Mucosa of gallbladder (tissue), 1 donor: ENCODE measurements around the gene RHCG. TPM values are rescaled to one million over a fixed set of nuclear protein-coding genes. Genes with fewer than 3 reads are reported as not detected.

Experiments
- DNase-seq: peaks from one replicate; pipeline ENCODE4 v3.0.0-alpha.2; 2020; ENCODE audit warnings: low spot score
- total RNA-seq: library from RNA; stranded (reverse); gene quantifications from one replicate; pipeline ENCODE4 v1.2.1, GENCODE V29; 2021
- donor health status: DM: no; HTN: no; CAD: no.

The RHCG gene
- not detected for total RNA-seq

DNA sequence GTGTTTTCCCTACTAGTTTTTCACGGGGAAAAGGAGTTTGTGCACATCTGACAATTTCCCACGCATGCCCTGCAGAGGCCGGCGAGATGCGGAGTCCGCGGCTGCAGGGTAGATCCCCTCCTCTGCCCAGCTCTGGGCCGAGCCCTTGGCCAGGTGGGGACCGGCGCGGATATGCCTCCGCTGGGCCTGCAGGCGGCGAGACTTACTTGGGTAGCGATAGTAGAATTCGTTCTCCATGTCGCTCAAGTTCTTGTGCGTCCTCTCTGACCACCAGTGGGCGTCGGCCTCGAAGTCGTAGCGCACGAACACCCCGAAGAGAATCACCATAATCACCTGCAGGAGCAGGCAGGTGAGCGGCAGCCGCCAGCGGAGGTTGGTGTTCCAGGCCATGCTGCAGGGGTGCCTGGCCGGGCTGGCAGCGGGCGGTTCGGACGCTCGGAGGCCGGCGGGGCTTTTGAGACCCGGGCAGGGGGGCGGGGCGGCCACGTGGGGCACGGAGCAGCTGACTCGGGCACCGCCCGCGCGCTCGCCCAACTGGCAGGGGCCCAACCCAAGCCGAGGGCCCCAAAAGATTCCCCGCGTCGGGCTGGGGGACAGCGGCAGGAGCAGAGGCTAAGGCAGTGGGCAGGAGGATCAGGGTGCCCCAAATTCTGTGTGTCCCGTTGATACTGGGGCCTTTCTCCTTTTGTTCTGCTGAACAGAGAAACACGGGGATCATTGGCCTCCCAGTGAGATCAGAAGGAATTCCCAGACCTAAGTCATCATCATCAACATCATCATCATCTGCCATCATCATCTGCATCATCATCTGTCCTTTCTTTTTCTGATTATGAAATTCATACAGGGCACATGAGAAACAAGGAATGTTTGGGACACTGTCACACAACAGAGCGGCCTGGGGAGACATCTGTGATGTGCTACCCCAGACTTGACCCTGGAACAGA is at the start of gene RHCG:
Gene RHCG, minus strand, starts transcription at position 429 of the 944 bp plus-strand sequence. Its CDS starts 39 bp downstream, at position 390.
- DNase-seq, result no peak

DNA sequence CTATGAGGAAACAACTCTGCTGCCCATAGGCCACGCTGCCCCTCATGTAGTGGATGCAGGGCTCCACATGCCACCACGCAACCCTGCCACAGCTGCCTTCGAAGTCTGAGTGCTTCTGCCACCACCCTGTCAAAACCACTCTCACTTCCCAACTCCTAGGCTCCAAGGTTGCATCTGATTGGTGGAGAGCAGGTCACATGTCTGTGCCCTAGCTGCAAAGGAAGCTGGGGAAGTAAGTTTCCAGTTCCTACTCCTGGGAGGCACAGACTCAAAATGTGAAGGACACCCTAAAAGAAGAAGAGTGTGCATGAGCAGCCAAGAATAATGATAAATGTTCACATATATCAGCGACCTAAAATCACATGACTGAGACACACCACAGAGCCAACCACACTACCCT is 47.0 kb upstream of the RHCG start:
- no peak for DNase-seq

DNA sequence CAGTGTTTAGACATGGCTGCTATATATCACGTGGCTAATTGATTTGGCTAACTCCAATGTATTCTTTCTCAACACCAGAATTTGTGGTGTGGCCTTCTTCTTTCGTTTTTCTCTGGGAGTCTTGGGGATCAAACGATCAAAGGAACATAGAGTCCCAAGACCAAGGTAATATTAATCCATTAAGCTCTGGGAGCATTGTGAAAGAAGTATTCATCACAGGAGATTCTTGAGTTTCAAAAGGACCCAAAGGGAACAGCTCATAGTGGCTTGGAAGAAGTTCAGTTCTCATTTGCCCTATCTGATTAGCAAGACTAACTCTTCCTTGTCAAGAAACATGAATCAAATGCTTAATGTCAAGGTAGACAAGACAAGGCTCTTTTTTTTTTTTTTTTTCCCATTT is 46.0 kb upstream of the RHCG start:
- DNase-seq, result no peak

DNA sequence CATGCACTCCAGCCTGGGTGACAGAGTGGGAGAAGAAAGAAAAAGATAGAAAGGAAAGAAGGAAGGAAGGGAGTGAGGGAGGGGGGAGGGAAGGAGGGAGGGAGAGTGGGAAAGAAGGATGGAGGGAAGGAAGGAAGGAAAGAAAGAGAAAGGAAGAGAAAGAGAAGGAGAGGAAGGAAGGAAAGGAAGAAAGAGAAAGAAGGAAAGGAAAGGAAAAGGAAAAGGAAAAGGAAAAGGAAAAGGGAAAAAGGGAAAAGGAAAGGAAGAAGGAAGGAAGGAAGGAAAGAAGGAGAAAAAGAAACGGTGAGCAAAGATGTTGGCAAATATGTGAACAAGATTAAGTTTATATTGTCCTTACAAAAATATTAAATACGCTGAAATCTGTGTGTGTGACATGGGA is 42.6 kb upstream of the RHCG start:
- DNase-seq, result no peak

DNA sequence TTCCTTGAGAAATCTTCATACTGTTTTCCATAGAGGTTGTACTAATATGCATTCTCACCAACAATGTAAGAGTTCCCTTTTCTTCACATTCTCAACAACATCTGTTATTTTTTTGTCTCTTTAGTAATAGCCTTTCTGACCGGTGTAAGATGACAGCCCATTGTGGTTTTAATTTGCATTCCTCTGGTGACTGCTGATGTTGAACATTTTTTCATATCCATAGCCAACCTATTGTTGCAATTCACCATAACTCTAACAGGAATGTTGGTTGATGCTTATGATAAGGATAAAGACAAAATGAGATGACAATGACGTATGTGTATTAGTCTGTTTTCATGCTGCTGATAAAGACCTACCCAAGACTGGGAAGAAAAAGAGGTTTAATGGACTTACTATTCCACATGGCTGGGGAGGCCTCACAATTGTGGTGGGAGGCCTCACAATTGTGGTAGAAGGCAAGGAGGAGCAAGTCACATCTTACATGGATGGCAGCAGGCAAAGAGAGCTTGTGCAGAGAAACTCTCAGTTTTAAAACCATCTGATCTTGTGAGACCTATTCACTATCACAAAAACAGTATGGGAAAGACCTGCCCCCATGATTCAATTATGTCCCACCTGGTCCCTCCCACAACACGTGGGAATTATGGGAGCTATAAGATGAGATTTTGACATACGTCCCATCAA is 37.6 kb upstream of the RHCG start:
- no peak for DNase-seq

DNA sequence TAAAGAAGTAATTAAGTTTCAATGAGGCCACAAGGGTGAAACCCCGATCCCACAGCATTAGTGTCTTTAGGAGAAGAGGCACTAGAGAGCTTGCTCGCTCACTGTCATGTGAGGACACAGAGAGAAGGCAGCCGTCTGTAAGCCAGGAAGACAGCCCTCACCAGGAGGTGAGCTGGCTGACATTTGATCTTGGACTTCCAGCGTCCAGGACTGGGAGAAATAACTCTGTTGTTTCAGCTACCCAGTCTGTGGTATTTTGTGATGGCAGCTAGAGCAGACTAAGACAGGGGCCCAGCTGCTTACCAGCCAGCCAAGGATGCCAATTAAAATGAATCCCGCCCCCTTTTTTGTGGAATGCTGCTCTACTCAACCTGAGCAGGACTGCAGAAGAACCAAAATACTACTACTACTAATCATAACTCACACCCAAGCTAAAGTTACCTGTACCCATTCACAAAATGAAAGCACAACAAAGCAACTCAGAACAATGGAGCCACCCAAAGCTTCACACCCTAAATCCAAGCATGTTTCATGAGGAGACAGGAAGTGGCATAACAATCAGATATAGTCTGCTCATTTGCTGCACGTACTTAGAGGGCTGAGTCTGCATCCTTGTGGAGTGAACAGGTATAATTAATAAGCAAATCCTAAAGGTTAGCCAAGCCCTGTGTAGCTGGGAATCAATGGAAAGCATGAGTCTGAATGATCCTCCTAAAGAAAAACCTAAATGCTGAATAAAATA is 35.6 kb upstream of the RHCG start:
- DNase-seq, result no peak

DNA sequence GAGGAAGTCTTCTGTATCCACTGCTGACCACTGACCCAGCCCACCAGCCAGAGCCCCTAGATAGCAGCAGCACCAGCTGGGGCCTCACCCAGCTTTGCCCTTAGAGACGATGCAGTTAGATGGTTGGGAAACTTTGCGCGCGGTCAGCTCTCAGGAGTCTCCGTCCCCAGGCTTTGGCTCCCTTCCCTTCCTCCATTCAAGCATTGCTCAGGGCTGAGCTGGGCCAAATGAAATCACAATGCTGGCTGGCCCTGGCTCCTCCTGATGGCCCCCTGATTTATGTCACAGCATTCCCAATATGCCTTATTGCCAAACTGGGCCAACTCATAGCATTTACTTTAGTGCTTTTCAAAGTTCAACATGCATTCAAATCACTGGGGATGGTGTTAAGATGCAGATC is 34.6 kb upstream of the RHCG start:
- DNase-seq, result no peak

DNA sequence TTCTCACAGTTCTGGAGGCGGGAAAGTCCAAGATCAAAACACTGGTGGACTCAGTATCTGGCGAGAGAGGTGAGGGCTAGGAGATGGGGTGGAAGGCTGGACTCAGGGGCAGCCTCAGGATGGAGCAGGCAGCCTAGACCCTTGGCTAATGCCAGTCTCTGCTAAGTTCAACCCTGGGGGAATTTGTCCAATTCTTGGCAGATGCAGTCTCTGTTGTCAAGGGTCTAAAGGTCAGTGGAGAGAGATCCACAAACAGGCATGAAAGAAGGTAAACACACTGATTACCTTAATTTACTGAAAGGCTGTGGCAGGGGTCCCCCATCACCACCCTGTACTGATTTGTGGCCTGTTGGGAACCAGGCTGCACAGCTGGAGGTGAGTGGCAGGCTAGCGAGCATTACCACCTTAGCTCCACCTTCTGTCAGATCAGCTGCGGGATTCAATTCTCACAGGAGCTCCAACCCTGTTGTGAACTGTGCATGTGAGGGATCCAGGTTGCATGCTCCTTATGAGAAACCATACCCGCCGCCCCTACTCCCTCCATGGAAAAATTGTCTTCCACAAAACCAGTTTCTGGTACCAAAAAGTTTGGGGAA is 32.5 kb upstream of the RHCG start:
- no peak for DNase-seq

DNA sequence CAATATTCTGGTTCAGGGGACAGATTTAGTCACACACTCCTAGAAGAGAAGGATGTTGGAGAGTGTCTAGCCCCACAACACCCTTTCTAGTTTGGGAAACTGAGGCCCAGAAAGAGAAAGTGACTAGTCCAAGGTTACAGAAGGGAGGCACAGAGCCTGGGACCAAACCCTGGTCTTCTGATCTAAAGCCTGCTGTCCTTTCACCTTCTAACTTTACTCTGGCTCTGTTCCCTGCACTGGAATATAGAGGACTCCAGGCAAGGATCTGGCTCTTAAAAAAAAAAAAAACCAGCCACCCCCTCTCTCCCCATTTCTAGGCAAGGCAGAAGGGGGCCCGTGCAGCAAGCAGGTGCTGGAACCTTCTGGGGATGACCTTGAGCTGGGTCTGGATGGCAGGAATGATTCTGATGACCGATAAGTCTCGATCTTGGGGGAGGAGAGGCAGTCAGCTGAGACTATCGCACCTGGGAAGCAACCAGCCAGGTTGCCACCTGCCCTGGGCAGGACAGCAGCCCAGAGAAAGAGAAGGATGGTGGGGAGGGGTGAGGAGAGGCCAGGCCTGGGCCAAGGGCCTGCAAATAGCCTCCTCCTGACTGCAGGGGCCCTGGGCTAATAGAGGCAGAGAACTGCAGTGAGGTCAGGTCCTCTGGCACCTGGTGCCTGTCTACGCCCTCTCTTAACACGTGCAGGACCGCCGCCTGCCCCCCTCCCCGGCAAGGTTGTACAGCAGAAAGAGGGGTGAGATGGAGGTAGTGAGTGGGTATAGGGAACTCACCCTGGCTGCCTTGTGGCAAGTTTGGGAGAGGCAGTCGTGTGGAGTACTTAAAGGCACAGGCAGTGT is 30.4 kb upstream of the RHCG start:
- no peak for DNase-seq

DNA sequence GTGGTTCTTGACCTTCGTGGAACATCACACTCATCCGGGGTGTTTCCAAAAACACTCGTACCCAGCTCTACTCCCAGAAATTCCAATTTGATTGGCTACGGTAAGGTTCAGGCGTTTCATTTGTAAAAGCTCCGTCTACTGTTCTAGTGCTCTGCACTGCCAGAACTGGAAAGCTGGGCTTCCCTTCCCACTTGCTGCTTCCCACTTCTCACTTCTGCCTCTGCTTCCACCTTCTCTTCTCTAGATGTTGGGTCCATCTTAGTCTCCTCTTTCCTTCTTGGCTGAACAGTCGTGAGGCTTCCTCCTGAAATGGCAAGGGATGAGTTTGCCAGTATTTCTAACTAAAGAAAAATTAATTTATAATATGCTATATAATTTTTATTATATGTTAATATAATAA is 29.8 kb upstream of the RHCG start:
- no peak for DNase-seq

DNA sequence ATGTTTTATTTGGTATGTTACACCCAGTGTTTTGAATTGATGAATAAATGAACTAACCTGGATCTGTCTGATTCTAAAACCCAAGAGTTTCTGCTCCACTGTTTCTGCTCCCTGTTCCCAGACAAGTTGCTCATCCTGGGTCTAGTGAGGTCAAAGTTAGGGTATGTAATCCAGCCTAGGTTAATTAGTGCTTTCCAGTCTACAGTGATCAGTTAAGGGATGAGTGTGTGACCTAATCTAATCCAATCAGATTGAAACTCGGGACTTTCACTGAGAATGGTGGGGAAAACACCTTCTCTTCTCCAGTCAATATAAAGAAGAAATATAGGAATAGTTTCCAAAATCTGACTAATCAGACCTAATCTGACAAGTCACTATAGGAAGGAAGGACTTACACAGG is 27.8 kb upstream of the RHCG start:
- no peak for DNase-seq

DNA sequence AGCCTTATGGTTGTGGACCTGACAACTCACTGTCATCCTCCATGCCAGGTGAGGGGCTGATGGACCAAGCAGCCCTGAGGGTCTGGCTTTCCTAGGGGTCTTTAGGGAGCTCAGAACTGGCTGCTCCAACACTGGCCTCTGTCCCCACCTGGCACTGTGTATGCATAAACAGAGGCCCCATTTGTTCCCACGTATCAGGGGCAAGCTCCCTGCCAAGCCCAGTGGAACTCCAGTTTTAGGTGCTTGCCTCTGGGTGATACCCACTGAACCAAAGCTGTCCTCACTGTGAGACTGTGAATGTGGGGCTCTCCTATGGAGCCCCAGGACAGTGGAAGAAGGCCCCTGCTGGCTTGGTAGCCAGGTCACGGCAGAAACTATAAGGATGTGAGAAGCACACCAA is 26.7 kb upstream of the RHCG start:
- DNase-seq, result no peak

DNA sequence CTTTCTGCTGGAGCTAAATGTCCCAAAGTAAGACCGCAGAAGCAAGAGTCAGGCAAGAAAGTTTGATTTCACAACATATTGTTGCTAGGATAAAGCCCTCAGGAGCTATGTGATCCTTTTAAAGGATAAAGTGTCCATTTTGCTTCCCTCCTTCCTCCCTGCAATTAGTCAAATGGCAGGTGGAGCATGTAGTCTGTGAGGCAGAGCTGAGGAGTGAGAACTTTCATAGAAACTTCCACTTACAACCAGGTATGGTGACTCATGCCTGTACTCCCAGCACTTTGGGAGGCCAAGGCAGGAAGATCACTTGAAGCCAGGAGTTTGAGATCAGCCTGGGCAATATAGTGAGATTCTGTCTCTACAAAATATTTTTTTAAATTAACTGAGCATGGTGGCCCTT is 25.2 kb upstream of the RHCG start:
- DNase-seq, result no peak

DNA sequence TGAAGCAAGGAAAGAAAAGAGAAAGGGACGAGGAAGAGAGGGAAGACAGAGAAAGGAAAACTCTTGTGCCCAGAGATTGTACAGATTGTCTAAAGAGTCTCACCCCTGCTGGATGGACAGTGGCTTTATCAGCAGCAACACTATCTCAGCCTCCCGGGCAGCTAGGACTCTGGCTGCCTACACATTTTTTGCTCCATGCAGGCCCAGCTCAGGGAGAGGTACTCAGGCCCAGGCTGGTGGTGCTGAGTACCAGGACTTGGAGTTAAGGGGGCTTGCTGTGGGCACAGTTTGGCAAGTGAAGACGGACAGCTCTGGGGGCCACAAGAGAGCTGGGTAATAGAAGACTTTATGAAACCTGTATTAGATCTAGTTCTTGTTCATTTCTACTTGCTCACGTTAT is 19.1 kb upstream of the RHCG start:
- no peak for DNase-seq

DNA sequence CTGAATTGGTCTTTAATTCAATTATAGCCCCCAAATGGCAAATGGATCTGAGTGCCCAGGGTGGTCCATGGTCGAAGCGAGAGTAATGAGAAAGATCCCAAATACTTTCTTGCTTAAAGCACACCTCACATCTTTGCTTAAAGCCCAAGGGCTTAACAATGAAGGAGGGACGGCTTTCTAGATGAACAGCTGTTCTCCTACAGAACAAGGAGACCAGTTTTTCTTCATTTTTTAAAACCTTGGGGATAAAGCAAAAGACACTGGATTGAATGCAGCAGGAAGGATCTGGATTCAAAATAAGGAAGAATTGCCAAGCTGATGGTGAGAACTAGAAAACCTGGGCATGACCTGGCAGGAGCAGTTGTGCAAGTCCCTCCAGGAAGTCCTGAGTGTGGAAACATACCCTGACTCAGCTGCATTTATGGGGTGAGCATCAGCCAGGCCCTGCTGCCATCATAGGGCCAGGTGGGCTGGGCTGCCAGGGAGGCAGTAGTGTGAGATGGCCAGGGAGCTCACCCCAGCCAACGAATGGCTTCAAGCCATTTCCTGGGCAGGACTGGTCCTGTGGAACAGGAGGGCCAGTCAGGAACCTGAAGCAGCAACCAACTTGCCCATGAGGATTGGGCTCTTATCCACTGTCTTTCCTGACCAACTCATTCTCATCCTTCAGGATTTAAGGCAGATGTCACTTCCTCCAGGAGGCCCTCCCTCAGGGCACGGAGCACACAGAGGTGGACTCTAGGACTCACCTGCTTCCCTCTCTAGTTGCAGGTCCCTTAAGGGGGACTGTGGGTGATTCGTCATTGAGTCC is 18.4 kb upstream of the RHCG start:
- no peak for DNase-seq

DNA sequence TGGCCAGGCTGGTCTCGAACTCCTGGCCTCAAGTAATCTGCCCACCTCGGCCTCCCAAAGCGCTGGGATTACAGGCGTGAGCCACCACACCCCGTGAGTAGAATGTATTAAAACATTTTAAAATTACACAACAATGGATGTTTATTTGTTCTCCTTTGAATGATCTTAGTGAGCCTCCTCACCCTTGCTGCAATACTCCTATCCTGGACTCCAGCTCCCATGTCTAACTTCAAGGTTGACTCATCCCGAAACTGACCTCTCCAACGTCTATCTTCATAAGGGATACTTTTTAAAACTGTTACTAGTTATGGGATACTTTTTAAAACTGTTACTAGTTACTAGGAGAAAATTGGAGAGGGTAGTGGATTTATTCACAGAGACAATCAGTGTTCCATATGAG is 17.8 kb upstream of the RHCG start:
- DNase-seq, result no peak

DNA sequence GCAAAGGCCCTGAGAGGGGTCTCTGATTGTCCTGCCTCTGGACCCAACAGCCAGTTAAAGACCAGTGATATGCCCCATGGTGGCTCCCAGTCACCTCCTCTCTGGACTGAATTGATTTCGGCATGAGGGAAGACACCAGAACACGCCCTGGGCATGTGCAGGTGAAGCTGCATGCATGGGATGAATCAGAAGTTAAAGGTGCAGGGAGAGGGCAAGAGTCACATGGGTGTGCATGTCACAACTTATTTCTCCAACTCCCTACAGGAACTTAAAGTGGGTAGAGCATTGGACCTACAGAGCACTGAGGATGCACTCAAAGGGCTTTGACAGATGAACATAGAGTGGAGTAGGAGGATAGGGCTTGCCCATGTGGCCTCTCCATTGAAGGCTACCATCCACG is 16.9 kb upstream of the RHCG start:
- DNase-seq, result no peak

DNA sequence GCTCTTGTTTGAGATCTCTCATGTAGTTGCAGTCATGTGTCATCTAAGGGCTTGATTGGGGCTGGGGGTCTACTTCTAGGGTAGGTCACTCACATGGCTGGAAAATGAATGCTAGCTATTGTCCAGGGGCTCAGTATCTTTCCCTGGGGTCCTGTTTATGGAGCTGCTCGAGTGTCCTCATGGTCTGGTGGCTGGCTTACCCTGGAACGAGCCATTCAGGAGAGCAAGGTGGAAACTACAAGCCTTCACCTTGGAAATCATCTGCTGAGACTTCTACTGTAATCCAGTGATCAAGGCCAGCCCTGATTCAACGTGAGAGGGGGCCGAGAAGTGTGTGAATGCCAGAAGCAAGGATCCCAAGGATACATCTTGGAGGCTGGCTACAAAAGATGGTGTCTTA is 16.2 kb upstream of the RHCG start:
- DNase-seq, result no peak

DNA sequence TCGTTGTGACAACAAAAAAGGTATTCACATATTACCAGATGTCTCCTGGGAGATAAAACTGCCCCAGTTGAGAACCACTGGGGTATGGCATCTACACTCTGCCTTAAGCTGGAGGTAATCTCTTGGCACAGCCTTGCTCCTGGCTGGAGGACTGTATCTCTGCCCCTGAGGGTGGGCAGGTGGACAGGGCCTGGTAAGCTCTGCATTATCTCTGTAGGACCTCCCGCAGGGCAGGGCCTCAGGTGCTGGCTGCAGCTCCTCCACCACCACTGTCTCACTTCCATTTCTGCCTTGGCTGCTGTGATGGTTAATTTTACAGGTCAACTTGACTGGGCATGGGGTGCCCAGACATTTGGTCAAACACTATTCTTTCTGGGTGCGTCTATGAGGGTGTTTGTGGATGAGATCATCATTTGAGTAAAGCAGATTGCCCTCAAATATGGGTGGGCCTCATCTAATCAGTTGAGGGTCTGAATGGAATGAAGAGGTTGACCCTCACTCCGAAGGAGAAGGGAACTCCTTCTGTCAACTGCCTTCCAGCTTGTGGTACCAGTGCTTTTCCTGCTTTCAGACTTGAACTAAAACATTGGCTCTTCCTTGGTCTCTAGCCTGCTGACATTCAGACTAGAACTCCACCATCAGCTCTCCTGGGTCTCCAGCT is 9.8 kb upstream of the RHCG start:
- no peak for DNase-seq

DNA sequence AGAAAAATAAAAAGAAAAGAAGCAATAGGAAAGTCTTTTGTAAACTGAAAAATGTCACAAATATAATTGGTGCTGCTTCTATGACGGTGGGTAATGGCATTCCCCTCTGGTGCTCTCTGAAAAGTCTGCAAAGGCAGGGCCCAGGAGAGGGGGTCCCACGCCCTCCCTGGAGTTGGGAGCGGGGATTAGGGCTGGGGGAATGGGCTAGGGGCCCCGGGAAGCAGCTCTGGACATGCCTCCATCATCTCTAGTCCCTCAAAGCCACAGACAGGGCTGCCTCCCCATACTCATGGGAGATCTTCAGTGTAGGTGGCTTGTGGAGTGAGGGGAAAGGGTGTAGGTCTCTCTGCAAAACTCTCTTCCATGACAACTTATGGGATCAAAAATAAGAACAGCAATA is 7.8 kb upstream of the RHCG start:
- no peak for DNase-seq
